Measurements from ENCODE around the gene ENAH. TPM values are rescaled to one million over a fixed set of nuclear protein-coding genes. Genes with fewer than 3 reads are reported as not detected.

Gene ENAH
- polyA plus RNA-seq, 1 donor (not counting 4 experiments of a cell fraction or from before 2014, with no cell fraction given), result 61.0 TPM

DNA sequence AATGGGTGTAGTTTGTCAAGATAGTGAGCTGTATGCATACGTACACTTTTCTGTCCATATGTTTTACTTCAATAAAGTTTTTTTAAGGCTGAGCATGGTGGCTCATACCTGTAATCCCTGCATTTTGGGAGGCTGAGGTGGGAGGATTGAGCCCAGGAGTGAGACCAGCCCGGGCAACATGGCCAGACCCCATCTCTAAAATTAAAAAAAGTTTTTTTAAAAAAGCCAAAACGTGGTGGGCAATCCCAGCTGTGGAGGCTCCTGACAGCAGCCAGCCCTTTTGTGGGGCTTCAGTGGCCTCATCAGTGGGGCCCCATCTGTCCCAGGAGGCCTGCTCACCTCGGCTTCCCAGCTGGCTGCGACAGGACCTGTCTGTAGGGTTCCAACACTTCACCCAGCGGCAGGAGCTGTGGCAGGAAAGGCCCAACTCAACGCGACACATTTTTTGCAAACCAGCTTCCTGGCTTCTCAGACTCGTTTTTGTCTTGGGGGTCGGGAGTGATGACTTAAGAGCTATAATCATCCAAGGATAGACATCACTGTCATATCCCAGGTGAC, 168.2 kb downstream of the ENAH start:
- no peak for FAIRE-seq
- H3K27ac ChIP-seq (ENCODE audit: control insufficient read depth, insufficient read depth, low read length), result no peak overlapping the region
- dilution Hi-C loops (cut with MboI; ENCODE audit: extremely low pct_ligation_motif_present, low sequenced_read_pairs), result no loop called here

DNA sequence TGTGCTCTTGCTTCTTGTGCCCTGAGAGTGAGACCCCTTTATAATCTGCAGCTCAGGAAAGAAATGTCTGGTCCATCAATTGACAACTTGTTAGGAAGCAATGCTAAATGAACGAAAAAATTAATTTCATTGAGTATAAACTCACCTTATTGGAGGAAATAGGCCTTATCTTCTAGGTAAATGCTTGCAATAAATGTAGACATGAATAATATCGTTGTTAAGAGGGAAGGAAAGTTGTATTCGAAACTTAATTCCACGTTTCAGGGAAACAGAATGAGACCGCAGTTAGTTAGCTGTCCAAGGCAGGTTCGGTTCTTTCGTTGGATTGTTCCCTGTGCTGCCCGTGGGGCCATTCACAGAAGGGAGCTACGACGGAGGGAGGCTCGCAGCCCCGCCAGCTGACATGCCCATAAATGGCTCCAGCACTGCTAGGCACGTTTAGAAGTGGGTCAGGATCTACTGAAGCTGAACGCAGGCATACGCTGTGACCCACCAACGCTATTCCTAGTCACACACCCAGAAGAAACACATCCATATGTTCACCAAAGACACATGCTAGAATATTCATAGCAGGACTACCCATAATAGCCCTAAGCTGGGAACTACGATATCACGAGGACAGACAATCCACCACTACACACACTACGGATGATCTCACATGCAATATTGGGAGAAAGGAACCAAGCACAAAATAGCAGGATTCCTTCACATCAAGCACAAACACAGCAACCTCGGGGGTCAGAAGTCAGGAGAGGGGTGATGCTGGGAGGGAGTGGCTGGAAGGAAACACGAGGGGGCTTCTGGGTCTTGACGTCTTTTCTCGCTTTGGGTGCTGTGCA, 168.9 kb downstream of the ENAH start:
- Histone ChIP-seq H3K9me3 (ENCODE audit: control insufficient read depth, low read depth, low read length) (no peaks in the 10 kb centered on the region), H3K9me1 (ENCODE audit: control insufficient read depth, extremely low read depth, insufficient read depth, low read length) (no peaks in the 10 kb centered on the region), H3K4me3 (ENCODE audit: control insufficient read depth in 2 of 3, extremely low read depth in 1 of 3, insufficient read depth in 2 of 3, low read depth in 1 of 3, low read length in 3 of 3) (no peak overlapping the region), H3K4me1 (ENCODE audit: control insufficient read depth, extremely low read depth, insufficient read depth, low read length) (no peaks in the 10 kb centered on the region), H3K27ac (ENCODE audit: control insufficient read depth, insufficient read depth, low read length) (no peak overlapping the region), H2AFZ (ENCODE audit: control insufficient read depth, low read length) (no peak overlapping the region), H3K36me3 (ENCODE audit: control insufficient read depth in 2 of 2, extremely low read depth in 1 of 2, insufficient read depth in 2 of 2, low read length in 2 of 2) (no peaks in the 10 kb centered on the region), H3K27me3 (ENCODE audit: control insufficient read depth, extremely low read depth, insufficient read depth, low read length) (no peaks in the 10 kb centered on the region), H3K4me2 (ENCODE audit: control insufficient read depth, extremely low read depth, insufficient read depth, low read depth, low read length) (no peak overlapping the region), H4K20me1 (ENCODE audit: control insufficient read depth, extremely low read depth, insufficient read depth, low read length) (no peaks in the 10 kb centered on the region), H3K79me2 (ENCODE audit: control insufficient read depth, insufficient read depth, low read length) (no peaks in the 10 kb centered on the region), H3K9ac (ENCODE audit: control insufficient read depth, extremely low read depth, insufficient read depth, low read length) (no peak overlapping the region)
- dilution Hi-C loops (cut with MboI; ENCODE audit: extremely low pct_ligation_motif_present, low sequenced_read_pairs), result no loop called here
- no peak for FAIRE-seq
- TF ChIP-seq, protein P1, sequence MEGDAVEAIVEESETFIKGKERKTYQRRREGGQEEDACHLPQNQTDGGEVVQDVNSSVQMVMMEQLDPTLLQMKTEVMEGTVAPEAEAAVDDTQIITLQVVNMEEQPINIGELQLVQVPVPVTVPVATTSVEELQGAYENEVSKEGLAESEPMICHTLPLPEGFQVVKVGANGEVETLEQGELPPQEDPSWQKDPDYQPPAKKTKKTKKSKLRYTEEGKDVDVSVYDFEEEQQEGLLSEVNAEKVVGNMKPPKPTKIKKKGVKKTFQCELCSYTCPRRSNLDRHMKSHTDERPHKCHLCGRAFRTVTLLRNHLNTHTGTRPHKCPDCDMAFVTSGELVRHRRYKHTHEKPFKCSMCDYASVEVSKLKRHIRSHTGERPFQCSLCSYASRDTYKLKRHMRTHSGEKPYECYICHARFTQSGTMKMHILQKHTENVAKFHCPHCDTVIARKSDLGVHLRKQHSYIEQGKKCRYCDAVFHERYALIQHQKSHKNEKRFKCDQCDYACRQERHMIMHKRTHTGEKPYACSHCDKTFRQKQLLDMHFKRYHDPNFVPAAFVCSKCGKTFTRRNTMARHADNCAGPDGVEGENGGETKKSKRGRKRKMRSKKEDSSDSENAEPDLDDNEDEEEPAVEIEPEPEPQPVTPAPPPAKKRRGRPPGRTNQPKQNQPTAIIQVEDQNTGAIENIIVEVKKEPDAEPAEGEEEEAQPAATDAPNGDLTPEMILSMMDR (optimal IDR thresholded peaks at IDR 0.05 in 1 of 3, IDR thresholded peaks at IDR 0.05 in 1 of 3, conservative IDR thresholded peaks at IDR 0.05 in 1 of 3; ENCODE audit: extremely low read depth in 1 of 3, insufficient read depth in 2 of 3, low read length in 3 of 3), result no peak
- no peak for TF ChIP-seq EZH2 (IDR thresholded peaks at IDR 0.05; ENCODE audit: low read length)
- no peak for DNase-seq (ENCODE audit: low read depth, low spot score)

More for the DNA sequence above, 168.2 kb downstream of the ENAH start:
- Histone ChIP-seq H3K9me1 (ENCODE audit: control insufficient read depth, extremely low read depth, insufficient read depth, low read length) (no peaks in the 10 kb centered on the region), H4K20me1 (ENCODE audit: control insufficient read depth, extremely low read depth, insufficient read depth, low read length) (no peaks in the 10 kb centered on the region), H3K9me3 (ENCODE audit: control insufficient read depth, low read depth, low read length) (no peaks in the 10 kb centered on the region), H3K79me2 (ENCODE audit: control insufficient read depth, insufficient read depth, low read length) (no peaks in the 10 kb centered on the region), H3K36me3 (ENCODE audit: control insufficient read depth in 2 of 2, extremely low read depth in 1 of 2, insufficient read depth in 2 of 2, low read length in 2 of 2) (no peaks in the 10 kb centered on the region), H3K27me3 (ENCODE audit: control insufficient read depth, extremely low read depth, insufficient read depth, low read length) (no peaks in the 10 kb centered on the region), H3K4me3 (ENCODE audit: control insufficient read depth in 2 of 3, extremely low read depth in 1 of 3, insufficient read depth in 2 of 3, low read depth in 1 of 3, low read length in 3 of 3) (no peak overlapping the region), H3K9ac (ENCODE audit: control insufficient read depth, extremely low read depth, insufficient read depth, low read length) (no peak overlapping the region), H3K4me1 (ENCODE audit: control insufficient read depth, extremely low read depth, insufficient read depth, low read length) (no peaks in the 10 kb centered on the region), H2AFZ (ENCODE audit: control insufficient read depth, low read length) (no peak overlapping the region), H3K4me2 (ENCODE audit: control insufficient read depth, extremely low read depth, insufficient read depth, low read depth, low read length) (no peak overlapping the region)
- TF ChIP-seq EZH2 (IDR thresholded peaks at IDR 0.05; ENCODE audit: low read length), result no peak
- TF ChIP-seq, protein P1 (optimal IDR thresholded peaks at IDR 0.05 in 1 of 3, IDR thresholded peaks at IDR 0.05 in 1 of 3, conservative IDR thresholded peaks at IDR 0.05 in 1 of 3; ENCODE audit: extremely low read depth in 1 of 3, insufficient read depth in 2 of 3, low read length in 3 of 3), result no peak
- DNase-seq (ENCODE audit: low read depth, low spot score), result no peak
